Bone marrow (tissue), 2 donors: ENCODE results near the gene DOCK8.
A peak's percentile ranks its signal among the peaks of the same experiment; 100 is the strongest.

Source experiments
- DNase-seq, 2 donors: peaks; one replicate each; lab custom pipeline; 2025; lab: John Stamatoyannopoulos, UW

DOCK8 gene

DNA sequence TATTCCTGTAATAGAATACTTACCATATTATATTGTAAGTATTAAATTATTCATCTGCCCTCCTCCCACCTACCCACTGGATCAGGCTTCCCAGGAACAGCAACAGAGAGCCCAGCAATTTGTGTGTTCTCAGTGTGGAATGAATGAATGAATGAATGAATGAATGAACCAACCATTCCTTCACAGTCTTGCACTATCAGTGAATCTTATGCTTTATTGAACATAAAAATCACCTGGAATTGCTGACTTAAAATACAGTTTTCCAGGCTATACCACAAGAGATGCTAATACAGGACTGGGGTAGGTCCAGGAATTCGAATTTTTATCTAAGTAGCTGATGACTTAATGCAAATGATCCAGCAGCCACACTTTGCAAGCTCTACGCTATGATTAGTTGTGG lies 51.6 kb downstream of the DOCK8 start:
- DNase-seq = no peak

DNA sequence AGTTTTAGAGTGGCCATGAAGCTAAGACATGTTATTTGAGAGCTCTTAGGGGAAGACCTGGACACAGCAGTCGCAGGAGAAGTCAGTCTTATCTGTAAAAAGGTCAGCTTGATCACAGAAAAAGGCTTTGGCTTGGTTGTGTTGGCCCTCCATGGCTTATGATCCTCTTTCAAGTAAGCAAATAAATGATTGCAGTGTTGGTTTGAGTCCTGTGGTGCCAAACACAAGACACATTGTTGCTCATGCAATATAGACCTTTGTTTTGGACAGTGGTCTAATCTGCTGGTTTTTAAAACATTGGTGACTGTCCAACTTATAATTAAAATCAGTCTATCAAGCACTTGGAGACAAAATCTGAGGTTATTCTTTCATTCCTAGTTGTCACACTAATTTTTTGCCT lies 54.0 kb downstream of the DOCK8 start:
- no peak for DNase-seq

DNA sequence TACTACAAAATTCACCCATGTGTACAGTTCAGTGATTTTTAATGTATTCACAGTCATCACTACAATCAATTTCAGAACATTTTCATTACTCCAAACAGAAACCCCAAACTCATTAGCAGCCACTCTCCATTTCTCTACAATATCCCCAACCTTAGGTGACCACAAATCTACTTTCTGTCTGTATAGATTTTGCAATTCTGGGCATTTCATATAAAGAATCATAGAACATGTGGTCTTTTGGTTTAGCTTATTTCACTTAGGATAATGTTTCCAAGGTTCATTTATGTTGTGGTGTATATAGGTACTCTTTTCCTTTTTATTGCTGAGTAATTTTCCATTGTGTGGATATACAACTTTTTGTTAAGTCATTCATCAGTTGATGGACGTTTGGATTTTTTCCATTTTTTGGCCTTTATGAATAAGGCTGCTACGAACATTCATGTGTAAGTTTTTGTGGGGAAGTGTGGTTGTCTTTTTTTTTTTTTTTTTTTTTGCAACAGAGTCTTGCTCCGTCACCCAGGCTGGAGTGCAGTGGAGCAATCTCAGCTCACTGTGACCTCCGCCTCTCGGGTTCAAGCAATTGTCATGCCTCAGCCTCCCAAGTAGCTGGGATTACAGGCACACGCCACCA lies 54.5 kb downstream of the DOCK8 start:
- DNase-seq = no peak

DNA sequence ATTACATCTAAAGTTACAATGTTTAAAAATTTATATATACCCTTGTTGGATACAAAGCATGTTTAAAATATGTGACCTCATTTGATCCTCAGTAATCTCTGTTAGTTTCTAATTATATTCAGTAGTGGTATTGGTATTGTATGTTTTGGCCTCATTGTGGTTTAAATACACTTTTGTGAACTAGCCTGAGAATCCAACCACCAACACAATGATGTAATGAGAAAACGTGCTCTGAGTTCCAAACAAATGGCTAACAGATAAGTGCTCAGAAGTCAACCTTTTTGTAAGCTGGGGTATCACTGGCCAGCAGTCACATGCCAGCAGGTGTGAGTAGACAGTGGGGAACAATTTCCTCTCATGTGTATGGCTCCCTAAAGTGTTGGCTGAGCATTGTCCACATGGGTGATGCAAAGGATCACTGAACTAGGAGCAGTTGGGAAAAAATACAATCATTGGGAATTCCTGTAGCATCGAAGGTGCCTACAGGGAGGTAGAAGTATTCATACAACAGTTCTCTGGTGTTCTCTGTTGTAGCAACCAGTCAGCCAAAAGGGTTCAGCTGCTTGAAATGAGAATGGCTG lies 56.1 kb downstream of the DOCK8 start:
- no peak for DNase-seq

DNA sequence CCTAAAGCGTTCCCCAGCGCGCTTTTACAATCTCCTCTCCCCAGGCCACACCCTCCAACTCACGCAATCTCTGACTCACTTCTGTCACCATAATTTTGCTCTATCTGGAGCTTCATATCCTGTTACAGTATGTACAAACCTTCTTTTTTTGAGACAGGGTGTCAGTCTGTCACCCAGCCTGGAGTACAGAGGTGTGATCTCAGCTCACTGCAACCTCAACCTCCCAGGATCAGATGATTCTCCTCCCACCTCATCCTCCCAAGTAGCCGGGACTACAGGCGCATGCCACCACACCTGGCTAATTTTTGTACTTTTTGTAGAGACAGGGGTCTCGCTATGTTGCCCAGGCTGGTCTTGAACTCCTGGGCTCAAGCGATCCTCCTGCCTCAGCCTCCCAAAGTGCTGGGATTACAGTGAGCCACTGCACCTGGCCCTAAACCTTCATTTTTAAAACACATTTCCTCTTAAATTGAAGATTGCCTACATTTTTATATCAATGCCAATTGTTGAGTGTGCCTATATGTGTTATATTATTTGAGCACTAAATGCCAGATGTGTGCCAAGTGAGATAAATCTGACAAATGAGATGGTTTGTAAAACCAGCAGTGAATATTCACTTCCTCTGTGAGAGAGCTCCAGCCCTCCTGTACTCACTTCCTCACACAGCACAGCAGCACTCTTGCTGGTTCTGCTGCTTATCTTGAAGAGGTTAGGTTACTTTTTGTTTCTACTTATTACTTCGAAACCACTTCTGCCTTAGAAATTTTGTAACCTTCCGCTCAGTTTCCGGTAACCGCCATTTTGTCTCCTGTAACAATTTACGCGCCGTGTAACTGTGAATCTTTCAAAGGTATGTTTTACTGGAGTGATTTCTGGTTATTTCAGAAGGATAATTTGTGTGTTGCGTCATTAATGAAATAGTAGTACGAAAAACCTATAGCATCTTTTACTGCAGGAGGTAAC lies 57.9 kb downstream of the DOCK8 start:
- peak; percentile 35 to 96 for DNase-seq

DNA sequence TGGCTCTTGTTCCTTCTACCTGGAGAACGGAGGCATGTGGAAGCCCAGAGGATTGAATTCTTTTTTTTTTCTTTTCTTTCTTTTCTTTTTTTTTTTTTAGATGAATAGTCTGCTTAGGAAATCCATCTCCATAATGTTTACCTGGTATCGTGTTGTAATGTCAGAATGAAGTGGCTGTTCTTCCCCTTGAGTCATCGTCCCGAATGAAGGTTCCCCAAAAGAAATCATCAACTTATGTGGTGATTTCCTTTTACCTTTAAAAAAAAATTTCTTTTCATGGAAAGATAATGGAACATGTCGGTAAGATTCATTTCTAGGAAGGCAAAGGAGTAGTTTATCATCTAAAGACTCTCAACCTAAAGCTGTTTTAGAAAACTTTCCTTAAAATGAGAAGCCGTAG lies 59.7 kb downstream of the DOCK8 start:
- DNase-seq = no peak

DNA sequence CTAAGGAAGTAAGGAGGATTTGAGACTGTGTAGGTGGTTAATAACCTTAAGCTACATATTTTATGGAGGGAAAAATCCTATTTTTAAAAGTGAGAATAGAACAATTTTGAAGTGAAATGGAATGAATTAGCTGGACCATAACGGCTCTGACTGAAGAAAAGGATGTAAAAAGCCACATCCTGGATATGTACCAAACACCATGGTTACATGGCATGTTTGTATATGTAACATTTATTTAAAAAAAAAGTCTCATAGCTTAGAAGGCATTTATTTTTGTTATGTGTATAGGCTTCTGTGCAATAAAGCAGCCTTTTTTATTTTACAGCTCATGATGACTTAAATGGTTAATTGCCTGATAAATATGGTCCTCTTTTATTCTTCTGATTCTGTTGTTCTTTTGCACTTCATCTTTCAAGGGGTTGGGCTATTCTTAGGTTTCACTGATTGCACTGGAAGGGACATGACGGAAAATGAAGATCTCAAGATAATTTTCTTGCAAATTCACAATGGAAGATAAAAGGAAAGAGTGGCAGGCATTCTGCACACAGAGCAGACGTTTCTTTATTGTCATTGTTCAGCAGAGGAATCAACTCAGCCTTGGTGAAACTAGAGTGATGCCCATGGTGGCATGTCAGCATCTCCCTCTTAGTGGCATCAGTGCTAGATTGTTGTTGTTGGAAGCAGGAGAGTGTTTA lies 63.1 kb downstream of the DOCK8 start:
- DNase-seq = peak in 1 of 2 donors; percentile 38

DNA sequence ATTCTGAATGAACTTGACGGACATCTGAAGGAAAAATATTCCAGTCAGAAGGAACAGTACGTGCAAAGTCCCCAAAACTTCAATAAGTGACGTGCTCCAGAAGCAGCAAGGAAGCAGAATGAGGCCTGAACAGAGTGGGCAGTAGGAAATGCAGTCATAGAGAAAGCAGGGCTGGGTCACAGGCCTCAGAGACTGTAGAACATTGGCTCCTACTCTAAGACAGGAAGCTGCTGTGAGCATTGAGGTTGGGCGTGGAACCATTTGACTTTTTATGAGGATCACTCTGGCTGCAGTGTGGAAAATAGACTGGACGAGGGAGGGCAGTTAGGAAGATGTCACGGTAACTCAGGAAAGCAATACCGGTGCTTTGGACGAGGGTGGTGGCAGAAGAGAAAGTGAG lies 64.0 kb downstream of the DOCK8 start:
- DNase-seq = no peak

DNA sequence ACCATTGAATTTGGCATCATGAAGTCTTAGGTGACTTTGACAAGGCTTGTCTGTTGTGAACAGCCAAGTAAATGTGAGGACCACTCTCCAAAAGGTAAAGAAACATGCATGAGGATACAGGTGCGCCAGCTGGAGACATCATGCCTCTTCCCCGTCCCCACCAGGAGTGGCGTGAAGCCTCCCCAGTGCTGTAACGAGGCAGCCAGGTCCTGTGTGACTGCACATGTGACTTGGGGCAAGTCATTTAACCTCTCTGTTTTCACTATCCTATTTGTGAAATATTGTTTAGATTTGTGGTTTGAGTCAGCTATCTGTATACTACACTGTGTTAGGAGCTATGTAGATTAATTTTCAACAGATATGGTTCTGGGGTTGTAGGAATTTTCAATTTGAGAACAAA lies 65.0 kb downstream of the DOCK8 start:
- no peak for DNase-seq

DNA sequence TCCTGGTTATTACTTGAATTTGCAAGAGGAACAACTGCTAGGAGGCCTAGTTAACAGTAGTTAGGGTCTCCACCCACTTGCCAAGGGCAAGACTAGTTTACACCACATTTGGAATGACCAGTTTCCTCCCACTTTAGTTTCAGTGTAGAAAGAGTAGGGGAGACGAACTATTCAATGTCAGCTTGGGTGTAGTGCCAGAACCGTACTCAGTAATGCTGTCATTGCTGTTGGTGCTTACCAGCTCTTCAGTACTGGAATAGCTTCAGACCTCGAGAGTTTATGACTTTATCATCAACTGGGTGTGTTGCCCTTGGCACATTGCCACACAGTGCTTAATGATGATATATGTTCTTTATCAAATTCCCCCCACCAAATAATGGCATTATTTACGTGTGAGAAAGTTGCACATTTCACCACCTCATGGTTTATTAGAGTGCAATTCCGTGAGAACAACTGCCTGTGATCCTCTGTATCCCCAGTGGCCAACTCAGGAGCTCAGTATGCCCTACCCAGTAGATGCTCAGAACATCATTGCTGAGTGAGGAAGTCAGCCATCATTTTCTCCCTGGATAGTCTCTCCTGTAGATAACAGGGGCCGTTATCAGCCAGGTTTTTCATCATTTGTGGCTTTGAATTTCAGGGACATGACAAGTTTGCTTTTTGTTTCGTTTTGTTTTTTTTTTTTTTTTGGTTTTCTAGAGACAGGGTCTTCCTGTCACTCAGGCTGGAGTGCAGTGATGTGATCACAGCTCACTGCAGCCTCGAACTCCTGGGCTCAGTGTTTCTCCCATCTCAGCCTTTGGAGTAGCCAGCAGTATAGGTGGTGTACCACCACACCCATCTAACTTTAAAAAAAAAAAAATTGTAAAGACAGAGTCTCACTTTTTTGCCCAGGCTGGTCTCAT lies 67.3 kb downstream of the DOCK8 start:
- DNase-seq = peak in 1 of 2 donors; percentile 8

DNA sequence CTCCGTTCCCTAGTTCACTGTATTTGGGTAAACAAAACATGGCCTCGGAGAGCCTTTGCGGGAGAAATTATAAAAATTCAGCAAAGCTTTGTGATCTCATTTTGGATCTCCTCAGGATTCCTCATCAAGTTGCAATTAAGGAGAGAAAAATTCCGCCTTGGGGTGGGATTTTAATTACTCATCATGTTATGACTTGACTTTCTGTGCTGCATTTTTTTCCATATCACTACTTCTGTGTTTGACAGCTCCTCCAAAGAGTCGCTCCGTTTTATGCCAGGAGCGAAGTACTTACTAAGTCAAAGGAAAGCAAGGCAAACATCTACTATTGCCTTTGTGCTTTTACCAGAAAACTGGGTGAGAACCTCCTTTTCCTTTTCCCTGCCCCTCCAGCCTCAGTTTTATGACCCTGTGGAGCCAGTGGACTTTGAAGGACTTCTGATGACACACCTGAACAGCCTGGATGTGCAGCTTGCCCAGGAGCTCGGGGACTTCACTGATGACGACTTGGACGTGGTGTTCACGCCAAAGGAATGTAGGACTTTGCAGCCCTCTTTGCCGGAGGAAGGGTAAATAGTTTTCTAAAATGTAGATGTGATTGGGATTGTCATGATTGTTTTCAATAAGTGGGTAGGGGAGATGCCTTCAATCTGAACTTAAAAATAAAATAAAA lies 71.5 kb downstream of the DOCK8 start:
- DNase-seq = no peak

DNA sequence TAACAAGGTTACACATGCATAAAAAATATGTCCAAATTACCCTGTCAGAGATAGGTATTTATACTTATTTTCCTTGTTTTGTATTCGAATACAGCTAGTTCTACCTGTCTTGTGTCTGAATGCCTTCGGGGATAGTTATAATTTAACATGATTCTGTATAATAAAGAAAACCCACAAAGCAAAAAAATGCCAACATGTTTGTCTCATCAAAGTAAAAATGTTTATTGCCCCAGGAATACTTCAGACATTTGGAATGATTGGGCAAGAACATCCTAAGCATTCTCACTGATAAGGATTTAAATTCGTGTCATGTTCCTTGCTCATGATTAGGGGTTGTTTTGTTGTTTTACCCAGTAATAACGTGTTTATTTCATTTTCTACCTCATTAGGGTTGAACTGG lies 74.5 kb downstream of the DOCK8 start:
- DNase-seq = no peak

DNA sequence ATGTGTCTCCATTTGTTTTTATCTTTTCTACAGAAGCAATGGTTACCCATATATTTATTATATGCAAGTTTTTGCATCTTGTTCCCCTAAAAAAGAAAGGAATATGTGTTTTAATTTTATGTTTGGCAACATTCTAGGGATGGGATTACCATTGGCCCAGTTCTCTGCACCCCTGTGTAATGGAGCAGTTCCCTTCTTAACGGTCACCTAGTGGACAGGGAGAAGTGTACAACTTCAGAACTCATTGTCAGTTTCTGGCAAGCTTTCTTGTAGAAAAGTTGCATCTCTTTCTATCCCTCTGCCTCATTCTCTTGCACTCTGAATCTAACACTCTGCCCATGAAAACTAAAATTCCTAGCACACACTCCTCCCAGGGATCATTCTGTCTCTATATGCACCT lies 78.2 kb downstream of the DOCK8 start:
- DNase-seq = no peak

DNA sequence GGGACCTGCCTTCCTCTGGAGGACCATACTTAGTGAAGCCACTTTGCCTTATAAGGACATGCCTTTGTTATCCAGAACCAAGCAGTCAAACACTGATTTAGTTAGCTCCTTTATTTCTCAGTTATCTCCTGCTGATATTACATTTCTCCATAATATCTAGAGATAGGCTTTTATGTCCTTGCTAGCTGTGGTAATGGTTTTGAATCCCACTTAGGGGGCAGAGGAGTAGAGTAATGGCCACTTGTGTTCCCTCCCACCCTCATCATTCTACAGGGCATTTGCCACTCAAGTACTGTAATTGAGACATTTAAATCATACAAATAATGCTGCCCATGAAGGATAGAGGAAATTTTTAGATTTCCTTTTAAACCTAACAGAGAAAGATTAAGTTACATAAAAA lies 80.9 kb downstream of the DOCK8 start:
- no peak for DNase-seq

DNA sequence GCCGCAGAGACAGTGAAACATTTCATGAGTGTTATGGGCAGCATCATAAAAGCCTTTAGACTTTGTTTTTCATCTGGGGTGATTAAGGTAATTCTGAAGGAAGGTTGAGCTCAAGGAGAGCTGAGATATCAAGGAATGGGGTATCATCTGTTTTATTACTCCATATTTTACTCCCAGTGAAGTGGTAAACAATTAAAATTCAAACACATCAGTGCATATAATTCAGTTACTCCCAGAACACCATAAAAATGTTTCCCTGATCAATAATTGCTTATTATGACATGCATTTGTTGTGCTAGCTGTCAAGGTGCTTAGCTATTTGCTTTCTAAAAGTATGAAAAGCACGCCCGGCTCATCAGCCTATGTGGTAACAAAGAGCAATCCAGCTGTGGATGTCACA lies 81.7 kb downstream of the DOCK8 start:
- DNase-seq = no peak

DNA sequence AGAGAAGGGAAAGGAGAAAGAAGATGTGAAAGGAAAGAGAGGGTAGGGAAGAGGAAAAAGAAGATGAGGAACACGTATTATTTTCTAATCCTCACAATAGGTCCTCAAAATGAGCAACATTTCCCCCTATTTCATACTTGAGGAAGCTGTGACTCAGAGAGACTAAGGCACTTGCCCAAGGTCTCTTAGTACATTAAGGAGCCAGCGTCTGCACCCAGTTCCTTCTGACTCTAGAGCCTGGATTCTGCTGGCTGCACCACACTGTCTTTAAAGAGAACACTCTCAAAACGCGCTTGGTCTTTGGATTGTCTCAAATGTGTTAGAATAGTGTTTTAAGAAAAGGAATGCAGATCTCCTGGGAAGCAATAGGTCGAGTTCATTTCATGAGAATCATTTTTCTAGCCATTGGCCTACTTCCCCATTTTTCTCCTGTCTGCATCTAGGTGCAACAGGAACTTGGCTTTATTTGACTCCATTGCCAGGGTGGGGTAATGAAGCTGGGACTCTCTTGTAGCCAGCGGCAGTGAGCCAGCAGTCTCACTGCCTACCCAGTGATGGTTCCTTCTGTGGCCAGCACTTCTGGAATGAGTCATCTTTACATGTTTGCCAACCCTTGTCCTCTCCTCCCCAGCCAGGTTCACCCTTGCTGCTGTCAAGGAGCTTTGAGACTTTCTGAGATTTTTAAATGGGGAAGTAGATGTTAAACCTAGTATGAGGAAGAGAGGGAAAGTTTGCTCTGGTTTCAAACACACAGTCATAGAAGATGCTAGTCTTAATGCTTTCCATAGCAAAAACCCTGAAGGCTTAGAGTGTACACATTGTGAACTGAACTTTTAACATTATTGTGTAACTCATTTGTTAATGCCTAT lies 82.7 kb downstream of the DOCK8 start:
- peak; percentile 36 to 97 for DNase-seq

DNA sequence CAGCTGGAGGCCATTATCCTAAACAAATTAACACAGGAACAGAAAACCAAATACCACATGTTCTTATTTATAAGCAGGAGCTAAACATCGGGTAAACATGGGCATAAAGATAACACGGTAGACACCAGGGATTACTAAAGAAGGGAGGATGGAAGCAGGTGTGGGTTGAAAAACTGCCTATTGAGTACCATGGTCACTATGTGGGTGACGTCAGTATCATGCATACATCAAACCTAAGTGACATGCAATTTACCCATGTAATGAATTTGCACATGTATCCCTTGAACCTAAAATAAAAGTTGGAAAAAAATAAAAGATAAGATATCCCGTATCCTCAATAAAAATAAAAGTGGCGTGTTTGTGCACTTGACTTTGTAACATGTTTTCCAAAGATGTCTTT lies 88.8 kb downstream of the DOCK8 start:
- DNase-seq = no peak

DNA sequence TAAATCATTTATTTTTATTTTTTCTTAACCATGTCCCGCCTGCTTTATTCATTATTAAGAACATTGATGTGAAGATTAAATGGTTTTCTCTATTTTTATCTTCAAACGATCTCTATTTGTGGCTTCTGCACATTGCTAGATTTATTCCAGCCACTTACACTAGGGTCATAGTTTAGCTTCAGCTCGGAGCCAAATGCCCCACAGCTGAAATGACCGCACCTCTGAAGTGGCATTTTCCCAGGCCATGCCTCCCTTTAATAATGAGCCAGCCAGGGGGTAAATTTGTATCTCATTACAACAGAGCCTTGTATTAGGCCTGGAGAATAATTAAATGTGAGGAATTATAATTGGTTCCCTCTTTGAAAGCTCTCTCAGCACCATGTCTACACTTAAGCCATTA lies 89.4 kb downstream of the DOCK8 start:
- DNase-seq = no peak

DNA sequence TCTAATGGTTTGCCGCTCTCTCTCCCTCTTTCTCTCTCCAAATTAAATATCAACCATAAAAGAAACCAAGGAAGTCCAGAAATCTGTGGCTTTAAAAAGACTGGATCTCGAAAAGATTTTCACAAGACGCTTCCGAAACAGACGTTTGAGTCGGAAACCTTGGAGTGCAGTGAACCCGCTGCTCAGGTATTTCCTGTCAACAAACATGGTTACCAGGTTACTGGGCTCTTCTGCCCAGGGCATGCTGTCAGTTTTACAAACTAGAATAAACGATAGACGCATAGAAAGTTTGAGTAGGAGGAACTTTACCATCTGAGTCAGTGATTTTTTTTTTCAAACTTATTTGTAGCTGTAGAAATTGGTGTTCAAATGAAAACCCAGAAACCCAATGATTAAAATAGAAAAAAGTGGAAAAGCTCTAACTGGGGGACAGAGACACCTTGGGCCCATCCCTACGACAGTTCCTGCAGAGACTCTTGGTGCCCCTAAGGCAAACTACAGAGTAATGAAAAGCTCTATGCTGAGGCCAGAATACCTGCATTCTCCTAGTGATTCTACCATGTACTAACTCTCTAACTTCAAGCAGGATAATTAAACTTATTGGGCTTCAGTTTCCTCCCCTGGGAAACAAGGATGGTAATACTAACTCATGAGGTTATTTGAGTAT lies 90.0 kb downstream of the DOCK8 start:
- DNase-seq = no peak
